Lower leg skin (tissue), 4 donors: ENCODE measurements around the gene NOS3. TPM values are rescaled to one million over a fixed set of nuclear protein-coding genes. Genes with fewer than 3 reads are reported as not detected.
"Not testable (repeated sequence)": the region's sequence is repeated elsewhere in the genome, so short reads cannot be mapped to it uniquely, and the experiment has no call there.

Experiments used
- DNase-seq, 2 donors: peaks; one replicate each; pipeline ENCODE4 v3.0.0-alpha.2; 2019; ENCODE audit warnings: low spot score in 2 of 2
- H3K4me3 ChIP-seq: fragments of 200-600 bp; sonication (generic); 2 replicates; pipeline ENCODE4 v1.5.1; 2017; ENCODE audit warnings: mild to moderate bottlenecking, low read depth; ENCODE audit not compliant: poor library complexity, severe bottlenecking
- POLR2A ChIP-seq, 2 donors: fragments of 450-650 bp; IDR thresholded peaks; one replicate each; pipeline ENCODE4 v1.6.1; 2016 to 2017; ENCODE audit warnings: antibody characterized with exemption in 2 of 2, mild to moderate bottlenecking in 1 of 2, moderate library complexity in 1 of 2
- WGBS, 2 donors: methylation state at CpG; one replicate each; pipeline ENCODE4 v1.1.5; 2018; 5-methylcytosine and 5-hydroxymethylcytosine counted together
- intact Hi-C: fragments of 100-400 bp; cut with DNase I; formaldehyde crosslinking; loops from one replicate; pipeline ENCODE4 v1.15.0; 2023; ENCODE audit warnings: low total_unique reads
- total RNA-seq, 4 donors: library from RNA; depleted of rRNA; stranded (reverse); fragments of >200 nt; gene quantifications; one replicate each; pipeline ENCODE4 v1.1.0, GENCODE V29; 2016
- TF ChIP-seq, protein P1 (sequence below), 3 donors: fragments of 450-650 bp; IDR thresholded peaks; one replicate each; pipeline ENCODE4 v1.5.1; 2016; ENCODE audit warnings: antibody characterized with exemption in 3 of 3, mild to moderate bottlenecking in 3 of 3, moderate library complexity in 2 of 3

NOS3 gene
- total RNA-seq, 4 donors from 2014 or later = 4.0 to 8.9 (median 5.8) TPM

- H3K4me3 ChIP-seq = no peak overlapping the region
- intact Hi-C loops = no loop called here
- DNase-seq = no peak
- WGBS, 2 donors = 91 to 95% methylated on average over 30 of the region's 30 CpGs
- TF ChIP-seq, protein P1, sequence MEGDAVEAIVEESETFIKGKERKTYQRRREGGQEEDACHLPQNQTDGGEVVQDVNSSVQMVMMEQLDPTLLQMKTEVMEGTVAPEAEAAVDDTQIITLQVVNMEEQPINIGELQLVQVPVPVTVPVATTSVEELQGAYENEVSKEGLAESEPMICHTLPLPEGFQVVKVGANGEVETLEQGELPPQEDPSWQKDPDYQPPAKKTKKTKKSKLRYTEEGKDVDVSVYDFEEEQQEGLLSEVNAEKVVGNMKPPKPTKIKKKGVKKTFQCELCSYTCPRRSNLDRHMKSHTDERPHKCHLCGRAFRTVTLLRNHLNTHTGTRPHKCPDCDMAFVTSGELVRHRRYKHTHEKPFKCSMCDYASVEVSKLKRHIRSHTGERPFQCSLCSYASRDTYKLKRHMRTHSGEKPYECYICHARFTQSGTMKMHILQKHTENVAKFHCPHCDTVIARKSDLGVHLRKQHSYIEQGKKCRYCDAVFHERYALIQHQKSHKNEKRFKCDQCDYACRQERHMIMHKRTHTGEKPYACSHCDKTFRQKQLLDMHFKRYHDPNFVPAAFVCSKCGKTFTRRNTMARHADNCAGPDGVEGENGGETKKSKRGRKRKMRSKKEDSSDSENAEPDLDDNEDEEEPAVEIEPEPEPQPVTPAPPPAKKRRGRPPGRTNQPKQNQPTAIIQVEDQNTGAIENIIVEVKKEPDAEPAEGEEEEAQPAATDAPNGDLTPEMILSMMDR (IDR thresholded peaks at IDR 0.05) = no peak
- no peak for TF ChIP-seq POLR2A (IDR thresholded peaks at IDR 0.05)
Measured at GRCh38 chr7:151040616-151041375, 50.0 kb downstream of the NOS3 start.

GRCh38 chr7:151043449-151043848 lies 52.6 kb downstream of the NOS3 start:
- WGBS, 2 donors = 88 to 90% methylated on average over 10 of the region's 10 CpGs
- DNase-seq, H3K4me3 ChIP-seq, intact Hi-C loops: not testable (repeated sequence)

GRCh38 chr7:151043959-151044358 lies 53.1 kb downstream of the NOS3 start:
- TF ChIP-seq POLR2A (IDR thresholded peaks at IDR 0.05) = no peak
- TF ChIP-seq, protein P1 (IDR thresholded peaks at IDR 0.05) = no peak
- intact Hi-C loops = no loop called here
- 91 to 93% methylated on average over 7 to 20 of the region's 20 CpGs for WGBS, 2 donors
- DNase-seq = no peak
- H3K4me3 ChIP-seq = no peak overlapping the region

DNA sequence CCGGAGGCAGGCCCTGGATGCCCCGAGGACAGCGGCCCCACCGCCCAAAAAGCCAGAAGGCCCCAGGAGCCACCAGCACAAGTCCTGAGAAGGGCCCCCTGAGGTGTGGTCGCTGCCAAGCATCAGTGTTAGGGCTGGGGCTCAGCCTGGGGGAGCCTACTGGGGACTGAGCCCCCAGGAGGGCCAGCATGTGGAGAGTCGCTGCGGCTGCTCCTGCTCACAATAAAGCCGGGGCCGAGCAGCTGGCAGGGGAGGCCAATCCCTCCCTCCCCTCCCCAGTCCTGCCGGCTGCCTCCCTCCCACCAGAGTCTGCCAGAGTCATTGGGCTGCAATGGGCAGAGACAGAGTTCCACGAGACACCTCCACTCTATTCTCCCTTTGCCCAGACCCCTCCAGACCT lies 54.4 kb downstream of the NOS3 start:
- no peak for DNase-seq
- 84 to 89% methylated on average over 10 to 11 of the region's 11 CpGs for WGBS, 2 donors
- intact Hi-C loops = no loop called here

DNA sequence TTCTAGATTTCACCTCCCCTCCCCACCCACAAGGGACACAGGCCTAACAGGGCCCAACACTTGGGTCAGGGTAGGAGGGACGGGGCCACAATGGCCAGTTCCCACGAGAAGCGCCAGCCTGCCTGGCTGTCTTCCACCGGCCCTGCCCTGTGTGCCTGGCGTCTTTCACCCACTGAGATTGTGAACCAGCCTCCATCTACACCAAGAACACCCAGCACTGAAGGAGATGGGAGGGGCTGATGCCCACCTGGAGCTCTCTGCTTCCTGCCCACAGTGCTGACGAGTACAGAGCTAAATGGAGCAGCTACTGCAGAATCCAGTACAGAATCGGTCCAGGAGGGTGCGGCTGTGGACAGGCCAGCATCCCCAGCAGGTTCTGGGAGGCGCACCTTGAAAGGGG lies 55.1 kb downstream of the NOS3 start:
- no peak for TF ChIP-seq POLR2A (IDR thresholded peaks at IDR 0.05)
- TF ChIP-seq, protein P1 (IDR thresholded peaks at IDR 0.05) = no peak
- no peak overlapping the region for H3K4me3 ChIP-seq
- WGBS, 2 donors = 77 to 80% methylated on average over 6 to 9 of the region's 9 CpGs
- no peak for DNase-seq
- intact Hi-C loops = no loop called here

More for the DNA sequence above, 54.4 kb downstream of the NOS3 start:
- TF ChIP-seq POLR2A (IDR thresholded peaks at IDR 0.05) = no peak
- TF ChIP-seq, protein P1 (IDR thresholded peaks at IDR 0.05) = no peak
- no peak overlapping the region for H3K4me3 ChIP-seq

- H3K4me3 ChIP-seq = no peak overlapping the region
- no peak for TF ChIP-seq POLR2A (IDR thresholded peaks at IDR 0.05)
- intact Hi-C loops = no loop called here
- WGBS, 2 donors = 20 to 29% methylated on average over 14 of the region's 14 CpGs
- DNase-seq = no peak
Measured at GRCh38 chr7:151046603-151047573, 56.1 kb downstream of the NOS3 start.
